Measurements from ENCODE around the gene PTPRU. TPM values are rescaled to one million over a fixed set of nuclear protein-coding genes. Genes with fewer than 3 reads are reported as not detected.

PTPRU gene
- total RNA-seq, 1 donor from 2014 or later: 3.5 TPM

DNA sequence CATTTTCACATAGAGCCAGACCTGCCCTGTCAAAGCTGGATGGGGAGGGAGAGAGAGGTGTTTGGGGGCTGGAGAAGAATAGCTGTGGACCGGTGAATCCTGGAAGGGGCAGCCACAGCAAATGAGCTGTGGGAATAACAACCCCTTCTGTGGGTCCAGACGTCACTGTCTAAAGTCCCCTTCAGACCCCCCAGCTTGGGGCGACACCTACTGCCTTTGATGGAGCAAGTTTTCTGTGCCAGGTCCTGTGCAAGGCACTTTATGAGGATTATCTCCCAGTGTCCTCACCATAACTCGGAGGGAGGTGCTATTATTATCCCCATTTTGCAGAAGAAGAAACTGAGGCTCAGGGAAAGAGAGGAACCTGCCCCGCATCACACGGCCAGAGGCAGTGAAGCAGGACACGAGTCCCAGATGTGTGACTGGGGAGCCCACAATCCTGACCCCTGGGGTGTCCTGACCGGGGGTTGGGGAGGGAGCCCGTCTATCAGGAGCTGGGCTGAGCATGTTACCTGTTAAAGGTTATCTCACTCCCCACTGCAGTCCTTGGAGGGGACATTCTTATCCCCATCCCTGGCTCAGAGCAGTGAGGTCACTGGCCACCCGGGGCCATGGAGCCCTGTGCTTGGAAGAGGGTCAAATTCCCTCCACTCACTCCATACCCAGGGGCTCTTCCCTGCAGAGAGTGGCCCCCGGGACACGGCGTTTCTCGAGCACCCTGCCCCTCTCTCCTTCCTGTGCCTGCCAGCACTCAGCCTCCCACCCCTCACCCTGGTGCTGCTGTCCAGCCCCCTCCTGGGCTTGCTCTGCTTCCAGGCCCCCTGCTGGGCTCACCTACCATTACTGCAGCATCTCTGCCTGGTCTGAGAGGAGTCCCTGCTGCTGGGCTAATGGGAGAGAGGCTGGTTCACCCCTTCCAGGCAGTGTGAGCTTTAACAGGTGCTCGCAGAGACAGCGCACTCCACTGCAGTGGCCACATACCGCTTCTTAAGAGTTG, 132.9 kb downstream of the PTPRU start:
- no peak for DNase-seq (ENCODE audit: extremely low spot score, unreplicated experiment)
- Mint-ChIP-seq H3K27ac (ENCODE audit: unreplicated experiment) (no peak overlapping the region), H3K27me3 (ENCODE audit: unreplicated experiment) (peaks cover 10% of the 10 kb centered on the region)

GRCh38 chr1:29370067-29370466, 133.7 kb downstream of the PTPRU start:
- Mint-ChIP-seq H3K27ac (ENCODE audit: unreplicated experiment) (no peak overlapping the region), H3K4me1 (ENCODE audit: unreplicated experiment) (no peaks in the 10 kb centered on the region), H3K4me3 (ENCODE audit: unreplicated experiment) (no peak overlapping the region), H3K27me3 (ENCODE audit: unreplicated experiment) (peaks cover 12% of the 10 kb centered on the region), H3K9me3 (ENCODE audit: unreplicated experiment) (no peaks in the 10 kb centered on the region), H3K36me3 (ENCODE audit: unreplicated experiment) (no peaks in the 10 kb centered on the region)
- no peak for TF ChIP-seq CTCF (IDR thresholded peaks at IDR 0.05)
- no peak for DNase-seq (ENCODE audit: extremely low spot score, unreplicated experiment)

More for the DNA sequence above, 132.9 kb downstream of the PTPRU start:
- no peak for TF ChIP-seq CTCF (IDR thresholded peaks at IDR 0.05)
- H3K36me3 Mint-ChIP-seq (ENCODE audit: unreplicated experiment): no peaks in the 10 kb centered on the region
- H3K4me3 Mint-ChIP-seq (ENCODE audit: unreplicated experiment): no peak overlapping the region
- no peaks in the 10 kb centered on the region for H3K4me1 Mint-ChIP-seq (ENCODE audit: unreplicated experiment)
- no peaks in the 10 kb centered on the region for H3K9me3 Mint-ChIP-seq (ENCODE audit: unreplicated experiment)

DNA sequence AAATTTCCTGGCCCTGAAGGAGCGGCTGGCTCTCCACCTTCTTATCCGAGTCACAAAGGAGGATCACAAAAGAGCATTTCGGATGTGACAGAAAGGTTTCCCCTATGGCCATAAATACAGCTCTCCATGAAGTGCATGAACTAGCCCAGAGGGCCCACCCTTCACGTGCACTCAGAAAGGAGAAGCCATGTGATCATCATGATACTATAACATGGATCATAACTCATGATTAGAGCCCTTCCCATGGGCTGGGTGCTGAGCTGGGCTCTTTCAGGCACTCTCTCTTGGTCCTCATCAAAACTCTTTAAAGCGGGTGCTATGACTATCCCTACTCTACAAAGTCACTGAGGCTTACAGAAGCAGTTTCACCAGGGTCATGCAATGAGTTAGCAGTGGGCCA, 135.0 kb downstream of the PTPRU start:
- H3K9me3 Mint-ChIP-seq (ENCODE audit: unreplicated experiment): no peaks in the 10 kb centered on the region
- H3K36me3 Mint-ChIP-seq (ENCODE audit: unreplicated experiment): no peaks in the 10 kb centered on the region
- H3K4me1 Mint-ChIP-seq (ENCODE audit: unreplicated experiment): no peaks in the 10 kb centered on the region
- no peak for TF ChIP-seq CTCF (IDR thresholded peaks at IDR 0.05)
- H3K27ac Mint-ChIP-seq (ENCODE audit: unreplicated experiment): no peak overlapping the region
- no peak for DNase-seq (ENCODE audit: extremely low spot score, unreplicated experiment)
- H3K4me3 Mint-ChIP-seq (ENCODE audit: unreplicated experiment): no peak overlapping the region
- peaks cover 16% of the 10 kb centered on the region for H3K27me3 Mint-ChIP-seq (ENCODE audit: unreplicated experiment)

DNA sequence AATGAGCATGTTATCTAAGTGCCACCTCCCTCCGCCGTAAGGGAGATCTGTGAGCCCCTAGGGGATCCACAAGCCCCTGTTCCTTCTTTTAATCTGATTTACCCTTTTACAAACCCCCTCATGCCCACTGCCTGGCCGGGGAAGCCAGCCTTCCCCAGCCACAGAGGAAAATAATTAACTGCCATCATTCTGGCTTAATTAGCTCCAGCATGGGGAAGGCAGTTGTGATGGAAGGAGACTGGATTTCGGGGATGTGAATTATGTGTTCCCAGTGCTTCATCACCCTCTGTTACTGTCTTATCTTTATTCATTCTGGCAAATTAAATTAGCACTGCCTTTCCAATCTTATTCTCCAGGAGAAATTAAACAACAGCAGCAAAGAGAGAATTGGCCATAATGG, 135.8 kb downstream of the PTPRU start:
- H3K4me3 Mint-ChIP-seq (ENCODE audit: unreplicated experiment): no peak overlapping the region
- no peaks in the 10 kb centered on the region for H3K36me3 Mint-ChIP-seq (ENCODE audit: unreplicated experiment)
- H3K4me1 Mint-ChIP-seq (ENCODE audit: unreplicated experiment): no peaks in the 10 kb centered on the region
- H3K9me3 Mint-ChIP-seq (ENCODE audit: unreplicated experiment): peaks cover 6% of the 10 kb centered on the region
- DNase-seq (ENCODE audit: extremely low spot score, unreplicated experiment): no peak
- TF ChIP-seq CTCF (IDR thresholded peaks at IDR 0.05): no peak
- H3K27me3 Mint-ChIP-seq (ENCODE audit: unreplicated experiment): peaks cover 16% of the 10 kb centered on the region
- no peak overlapping the region for H3K27ac Mint-ChIP-seq (ENCODE audit: unreplicated experiment)

Other genes with a start within 250 kb of the PTPRU start
- 19.7 and 22.5 TPM in 2 replicates for gene TMEM200B, start 112.6 kb upstream of the PTPRU start, total RNA-seq
- 70.5 and 74.6 TPM in 2 replicates for gene SRSF4, start 54.6 kb upstream of the PTPRU start, total RNA-seq
- gene MECR, start 5.6 kb upstream of the PTPRU start, total RNA-seq: 20.5 and 22.5 TPM in 2 replicates

Measured in osteocyte (in vitro differentiated cells).